Measurements from ENCODE around the gene PKIB. TPM values are rescaled to one million over a fixed set of nuclear protein-coding genes. Genes with fewer than 3 reads are reported as not detected.
"Not testable (repeated sequence)": the region's sequence is repeated elsewhere in the genome, so short reads cannot be mapped to it uniquely, and the experiment has no call there.

The PKIB gene
- total RNA-seq, 4 donors from 2014 or later: 0.43 to 5.2 (median 0.59) TPM; not detected in 1

DNA sequence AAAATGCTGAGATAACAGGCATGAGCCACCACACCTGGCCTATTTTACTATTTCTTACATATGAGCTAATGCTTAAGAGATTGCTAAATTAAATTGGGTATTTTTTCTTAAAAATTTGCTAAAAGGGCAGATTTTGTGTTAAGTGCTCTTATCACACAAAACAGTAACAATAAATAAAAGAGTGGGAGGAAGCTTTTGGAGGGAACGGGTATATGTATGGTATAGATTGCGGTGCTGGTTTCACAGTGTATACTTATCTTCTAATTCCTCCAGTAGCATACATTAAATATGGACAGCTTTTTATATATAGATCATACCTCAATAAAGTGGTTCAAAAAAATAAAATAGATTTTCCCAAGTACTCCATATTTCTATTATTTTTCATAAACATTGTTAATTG lies 129.9 kb downstream of the PKIB start:
- intact Hi-C loops (cut with DNase I; ENCODE audit: low total_unique reads): no loop called here

DNA sequence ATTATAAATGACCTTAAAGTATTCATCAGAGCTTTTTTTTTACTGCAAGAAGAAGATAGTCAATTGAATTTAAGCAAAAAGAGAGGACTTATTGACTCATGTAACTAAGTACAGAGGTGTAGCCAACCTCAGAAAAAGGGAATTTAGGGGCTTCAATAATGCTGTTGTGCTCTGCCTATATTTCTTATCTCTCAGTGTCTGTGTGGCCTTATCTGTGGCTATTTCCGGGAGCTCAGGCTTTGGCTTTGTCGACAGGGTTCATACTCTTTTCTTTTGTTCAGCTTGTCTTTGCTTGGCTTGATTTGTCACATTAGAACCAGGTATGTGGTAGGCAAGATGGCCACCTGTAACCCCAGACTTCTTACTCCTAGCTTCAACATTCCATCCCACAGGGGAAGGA lies 130.7 kb downstream of the PKIB start:
- H3K36me3 ChIP-seq: no peaks in the 10 kb centered on the region
- H3K27ac ChIP-seq: no peak overlapping the region
- H3K27me3 ChIP-seq: no peaks in the 10 kb centered on the region
- TF ChIP-seq, protein P1, sequence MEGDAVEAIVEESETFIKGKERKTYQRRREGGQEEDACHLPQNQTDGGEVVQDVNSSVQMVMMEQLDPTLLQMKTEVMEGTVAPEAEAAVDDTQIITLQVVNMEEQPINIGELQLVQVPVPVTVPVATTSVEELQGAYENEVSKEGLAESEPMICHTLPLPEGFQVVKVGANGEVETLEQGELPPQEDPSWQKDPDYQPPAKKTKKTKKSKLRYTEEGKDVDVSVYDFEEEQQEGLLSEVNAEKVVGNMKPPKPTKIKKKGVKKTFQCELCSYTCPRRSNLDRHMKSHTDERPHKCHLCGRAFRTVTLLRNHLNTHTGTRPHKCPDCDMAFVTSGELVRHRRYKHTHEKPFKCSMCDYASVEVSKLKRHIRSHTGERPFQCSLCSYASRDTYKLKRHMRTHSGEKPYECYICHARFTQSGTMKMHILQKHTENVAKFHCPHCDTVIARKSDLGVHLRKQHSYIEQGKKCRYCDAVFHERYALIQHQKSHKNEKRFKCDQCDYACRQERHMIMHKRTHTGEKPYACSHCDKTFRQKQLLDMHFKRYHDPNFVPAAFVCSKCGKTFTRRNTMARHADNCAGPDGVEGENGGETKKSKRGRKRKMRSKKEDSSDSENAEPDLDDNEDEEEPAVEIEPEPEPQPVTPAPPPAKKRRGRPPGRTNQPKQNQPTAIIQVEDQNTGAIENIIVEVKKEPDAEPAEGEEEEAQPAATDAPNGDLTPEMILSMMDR (IDR thresholded peaks at IDR 0.05): no peak
- no peak for TF ChIP-seq POLR2A (IDR thresholded peaks at IDR 0.05)
- intact Hi-C loops (cut with DNase I; ENCODE audit: low total_unique reads): no loop called here
- H3K4me3 ChIP-seq: no peak overlapping the region
- no peaks in the 10 kb centered on the region for H3K9me3 ChIP-seq
- DNase-seq: no peak
- H3K4me1 ChIP-seq: no peaks in the 10 kb centered on the region

More for the DNA sequence above, 129.9 kb downstream of the PKIB start:
- Histone ChIP-seq H3K27ac (no peak overlapping the region), H3K9me3 (no peaks in the 10 kb centered on the region), H3K36me3 (no peaks in the 10 kb centered on the region), H3K4me3 (no peak overlapping the region), H3K4me1 (no peaks in the 10 kb centered on the region), H3K27me3 (no peaks in the 10 kb centered on the region)
- DNase-seq: no peak
- TF ChIP-seq, protein P1 (IDR thresholded peaks at IDR 0.05): no peak

DNA sequence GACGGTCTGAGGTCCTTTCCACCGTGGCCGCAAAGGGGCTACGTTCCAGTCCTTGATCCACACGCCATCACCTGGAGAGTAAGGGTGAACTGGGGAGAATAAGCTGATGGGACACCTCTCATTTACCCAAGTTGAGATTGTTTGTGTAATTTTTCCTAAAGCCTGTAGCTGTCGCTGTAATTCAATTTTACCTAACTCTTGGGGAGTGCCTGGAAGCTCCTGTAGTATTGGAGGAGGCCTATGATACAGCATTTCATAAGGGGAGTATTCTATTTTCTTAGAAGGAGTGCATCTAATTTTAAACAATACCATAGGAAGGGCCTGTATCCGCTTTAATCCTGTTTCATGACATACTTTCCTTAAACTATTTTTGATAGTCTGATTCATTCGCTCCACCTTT lies 134.0 kb downstream of the PKIB start:
- H3K9me3 ChIP-seq; H3K36me3 ChIP-seq; H3K4me1 ChIP-seq; intact Hi-C loops (cut with DNase I; ENCODE audit: low total_unique reads); H3K4me3 ChIP-seq; DNase-seq; H3K27me3 ChIP-seq; H3K27ac ChIP-seq: not testable (repeated sequence)
- TF ChIP-seq, protein P1 (IDR thresholded peaks at IDR 0.05): peak in 2 of 4 experiments; percentile 7 to 29

DNA sequence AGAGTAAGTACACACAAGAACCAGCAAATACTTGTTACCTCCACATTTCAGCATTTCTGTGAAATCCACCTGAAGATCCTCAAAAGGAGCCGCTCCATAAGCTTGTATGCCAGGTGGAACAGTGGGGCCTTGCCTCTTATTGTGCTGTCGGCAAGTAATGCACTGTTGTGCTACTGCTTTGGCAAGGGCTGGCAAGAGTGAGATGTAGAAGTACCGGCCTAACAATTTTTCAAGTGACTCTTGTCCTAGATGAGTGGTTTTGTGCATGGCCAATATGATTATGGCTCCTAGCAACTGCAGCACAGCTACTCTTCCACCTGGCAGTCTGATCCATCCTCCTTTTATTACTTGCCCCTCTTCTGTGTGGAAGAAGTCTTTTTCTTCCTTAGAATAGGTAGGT lies 134.7 kb downstream of the PKIB start:
- H3K4me3 ChIP-seq; H3K9me3 ChIP-seq; H3K27me3 ChIP-seq; intact Hi-C loops (cut with DNase I; ENCODE audit: low total_unique reads); H3K27ac ChIP-seq; H3K4me1 ChIP-seq; DNase-seq; H3K36me3 ChIP-seq: not testable (repeated sequence)

DNA sequence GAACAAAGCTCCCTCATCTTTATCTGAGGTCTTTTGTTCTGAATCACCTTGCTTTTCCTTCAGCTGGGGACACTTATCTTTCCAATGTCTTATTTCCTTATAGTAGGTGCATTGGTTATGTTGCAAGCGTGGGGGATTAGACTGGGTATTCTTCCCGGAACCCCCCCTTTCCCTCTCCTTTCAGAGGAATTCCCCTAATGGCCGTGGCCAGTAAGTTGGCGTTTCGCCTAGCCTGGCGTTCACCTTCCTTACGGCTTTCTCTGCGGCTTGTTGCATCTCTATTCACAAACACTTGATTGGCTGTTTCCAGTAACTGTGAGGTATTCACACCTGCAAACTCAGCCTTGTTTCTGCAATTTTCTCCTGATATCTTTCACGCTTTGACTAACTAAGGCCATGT lies 136.5 kb downstream of the PKIB start:
- TF ChIP-seq POLR2A (IDR thresholded peaks at IDR 0.05): no peak
- TF ChIP-seq, protein P1 (IDR thresholded peaks at IDR 0.05): no peak
- Histone ChIP-seq H3K36me3 (no peaks in the 10 kb centered on the region), H3K27me3 (no peaks in the 10 kb centered on the region), H3K27ac (no peak overlapping the region), H3K4me1 (no peaks in the 10 kb centered on the region), H3K9me3 (no peaks in the 10 kb centered on the region), H3K4me3 (no peak overlapping the region)
- no peak for DNase-seq
- intact Hi-C loops (cut with DNase I; ENCODE audit: low total_unique reads): no loop called here

DNA sequence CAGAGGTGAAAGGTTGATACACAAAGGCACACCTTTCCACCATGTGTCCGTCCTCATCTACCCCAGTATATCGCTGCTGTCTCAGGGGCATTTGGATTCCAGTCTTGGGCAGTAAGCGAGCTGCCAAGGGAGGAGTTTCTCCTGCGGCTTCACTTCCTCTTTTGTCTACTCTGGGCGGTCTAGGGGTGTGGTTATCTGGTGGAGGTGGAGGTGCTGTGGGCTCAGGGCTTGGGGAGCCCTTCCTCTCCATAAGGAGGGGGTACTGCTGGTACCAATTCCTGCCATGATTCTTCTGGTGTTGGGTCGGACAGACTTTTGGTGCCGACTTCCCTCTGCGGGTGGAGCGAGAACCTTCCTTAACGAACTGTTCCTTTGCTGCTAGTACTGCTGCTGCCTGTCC lies 137.4 kb downstream of the PKIB start:
- Histone ChIP-seq H3K27ac (no peak overlapping the region), H3K4me1 (no peaks in the 10 kb centered on the region), H3K9me3 (no peaks in the 10 kb centered on the region), H3K27me3 (no peaks in the 10 kb centered on the region), H3K36me3 (no peaks in the 10 kb centered on the region), H3K4me3 (no peak overlapping the region)
- intact Hi-C loops (cut with DNase I; ENCODE audit: low total_unique reads): no loop called here
- TF ChIP-seq POLR2A (IDR thresholded peaks at IDR 0.05): no peak
- TF ChIP-seq, protein P1 (IDR thresholded peaks at IDR 0.05): no peak
- no peak for DNase-seq

DNA sequence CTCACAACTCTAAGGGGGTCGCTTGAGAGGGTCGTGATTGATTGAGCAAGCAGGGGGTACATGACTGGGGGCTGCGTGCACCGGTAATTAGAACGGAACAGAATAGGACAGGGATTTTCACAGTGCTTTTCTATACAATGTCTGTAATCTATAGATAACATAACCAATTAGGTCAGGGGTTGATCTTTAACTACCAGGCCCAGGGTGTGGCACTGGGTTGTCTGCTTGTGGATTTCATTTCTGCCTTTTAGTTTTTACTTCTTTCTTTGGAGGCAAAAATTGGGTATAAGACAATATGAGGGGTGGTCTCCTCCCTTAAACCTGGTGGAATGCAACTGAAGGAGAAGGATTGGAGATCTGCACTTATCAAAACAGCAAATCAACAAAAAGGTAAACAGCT lies 138.7 kb downstream of the PKIB start:
- H3K4me1 ChIP-seq; H3K36me3 ChIP-seq; intact Hi-C loops (cut with DNase I; ENCODE audit: low total_unique reads); H3K4me3 ChIP-seq; H3K27me3 ChIP-seq; H3K9me3 ChIP-seq; H3K27ac ChIP-seq; DNase-seq: not testable (repeated sequence)

Data from uterus (tissue), 4 donors.